Measurements from ENCODE around the gene PARD3. TPM values are rescaled to one million over a fixed set of nuclear protein-coding genes. Genes with fewer than 3 reads are reported as not detected.

PARD3 gene
- total and polyA plus RNA-seq, 10 of the 15 experiments (the other 5 are each of a cell fraction or from before 2014, with no cell fraction given): 2.6 to 43.1 (median 13.9) TPM

DNA sequence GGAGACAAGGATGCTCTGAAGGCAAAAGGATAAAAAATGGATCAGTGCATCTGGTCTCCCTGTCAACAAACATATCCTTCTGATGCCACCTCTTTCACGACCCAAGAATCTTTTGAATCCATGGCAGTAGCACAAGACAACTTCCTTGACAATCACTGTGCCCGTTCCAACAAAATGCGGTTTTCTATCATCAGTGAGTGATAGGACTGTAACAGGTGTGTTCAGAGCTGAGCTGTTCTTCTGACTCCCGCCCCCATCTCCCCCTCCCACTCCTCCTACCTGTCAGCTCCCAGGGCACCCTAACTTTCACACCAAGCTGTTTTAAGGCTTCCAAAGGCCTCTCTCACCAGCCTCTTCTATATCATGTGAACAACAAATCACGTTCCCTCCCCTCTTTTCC lies 74.8 kb downstream of the PARD3 start:
- Histone ChIP-seq H3K79me2 (ENCODE audit: control insufficient read depth, insufficient read depth, low read length) (no peaks in the 10 kb centered on the region), H3K27ac (ENCODE audit: control insufficient read depth, insufficient read depth) (no peak overlapping the region), H3K4me2 (ENCODE audit: control insufficient read depth, insufficient read depth) (no peak overlapping the region), H3K9ac (ENCODE audit: control insufficient read depth, insufficient read depth, low read length) (no peak overlapping the region), H3K4me3 (no peak overlapping the region), H3K4me1 (ENCODE audit: control insufficient read depth, insufficient read depth, low read length) (no peaks in the 10 kb centered on the region), H2AFZ (ENCODE audit: control insufficient read depth, low read depth, low read length) (no peak overlapping the region), H3K36me3 (ENCODE audit: control insufficient read depth in 2 of 2, insufficient read depth in 2 of 2, low read length in 1 of 2) (no peaks in the 10 kb centered on the region), H4K20me1 (ENCODE audit: control insufficient read depth, insufficient read depth) (no peaks in the 10 kb centered on the region), H3K27me3 (replicated peaks in 1 of 2; ENCODE audit: control insufficient read depth in 2 of 2, insufficient read depth in 2 of 2, low read length in 1 of 2) (peaks cover 0 to 11% of the 10 kb centered on the region in 2 experiments; a peak in 2 of 4 replicates), H3K9me3 (replicated peaks; ENCODE audit: control insufficient read depth, insufficient read depth, low read length) (no peaks in the 10 kb centered on the region)
- no peak for DNase-seq (ENCODE audit: low read depth, low spot score)
- ChIA-PET CTCF (interaction anchor here (0.7 to 7.7 kb wide), 4 partner anchors 8 to 69 kb away, joined by 3 to 54 read pairs (median 19); no protein-coding TSS in a partner anchor), SMC1A (ENCODE audit: uncharacterized antibody, unreplicated experiment) (interaction anchor here (0.7 to 7.3 kb wide), 8 partner anchors 8 to 67 kb away, joined by 3 to 56 read pairs (median 11); no protein-coding TSS in a partner anchor), RAD21 (ENCODE audit: unreplicated experiment) (interaction anchor here (0.6 to 3.5 kb wide), 11 partner anchors 12 to 219 kb away, joined by 3 to 18 read pairs (median 3); no protein-coding TSS in a partner anchor), POLR2A (interaction anchor here (0.7 to 2.0 kb wide), 9 partner anchors 10 to 72 kb away, joined by 3 to 8 read pairs (median 3); no protein-coding TSS in a partner anchor)
- in situ Hi-C loops (cut with MboI) (no loop called here), intact Hi-C loops (cut with micrococcal nuclease; ENCODE audit: unreplicated experiment) (no loop called here)
- ATAC-seq: no peak
- no peak for FAIRE-seq
- 25% methylated on average over 5 of the region's 5 CpGs for WGBS (ENCODE audit: insufficient coverage, insufficient replicate concordance, low lambda C conversion rate, missing lambda C conversion rate)
- BruUV-seq (replicated peaks): no TSS peak
- TF ChIP-seq RELA (IDR thresholded peaks at IDR 0.05; ENCODE audit: borderline replicate concordance, partially characterized antibody) (no peak), ZNF622 (IDR thresholded peaks at IDR 0.05) (no peak), MYC (IDR thresholded peaks at IDR 0.05; ENCODE audit: insufficient read depth, insufficient read length, insufficient replicate concordance, low read length, severe bottlenecking) (no peak), FOS (IDR thresholded peaks at IDR 0.05; ENCODE audit: borderline replicate concordance, extremely low read depth, insufficient read length) (no peak), JUNB (IDR thresholded peaks at IDR 0.05) (no peak), SREBF2 (IDR thresholded peaks at IDR 0.05; ENCODE audit: low read length) (no peak), ESRRA (IDR thresholded peaks at IDR 0.05; ENCODE audit: low read length) (no peak), ATF7 (IDR thresholded peaks at IDR 0.05; ENCODE audit: low read depth) (no peak), PAX5 (IDR thresholded peaks at IDR 0.05; ENCODE audit: borderline replicate concordance, low read depth, low read length) (no peak), EP300 (IDR thresholded peaks at IDR 0.05; ENCODE audit: borderline replicate concordance in 1 of 2, control insufficient read depth in 1 of 2, low read depth in 2 of 2, low read length in 2 of 2) (no peak), SIN3A (IDR thresholded peaks at IDR 0.05; ENCODE audit: low read depth, low read length) (no peak), CREM (IDR thresholded peaks at IDR 0.05; ENCODE audit: low read depth) (no peak)
- TF ChIP-seq, protein P1, sequence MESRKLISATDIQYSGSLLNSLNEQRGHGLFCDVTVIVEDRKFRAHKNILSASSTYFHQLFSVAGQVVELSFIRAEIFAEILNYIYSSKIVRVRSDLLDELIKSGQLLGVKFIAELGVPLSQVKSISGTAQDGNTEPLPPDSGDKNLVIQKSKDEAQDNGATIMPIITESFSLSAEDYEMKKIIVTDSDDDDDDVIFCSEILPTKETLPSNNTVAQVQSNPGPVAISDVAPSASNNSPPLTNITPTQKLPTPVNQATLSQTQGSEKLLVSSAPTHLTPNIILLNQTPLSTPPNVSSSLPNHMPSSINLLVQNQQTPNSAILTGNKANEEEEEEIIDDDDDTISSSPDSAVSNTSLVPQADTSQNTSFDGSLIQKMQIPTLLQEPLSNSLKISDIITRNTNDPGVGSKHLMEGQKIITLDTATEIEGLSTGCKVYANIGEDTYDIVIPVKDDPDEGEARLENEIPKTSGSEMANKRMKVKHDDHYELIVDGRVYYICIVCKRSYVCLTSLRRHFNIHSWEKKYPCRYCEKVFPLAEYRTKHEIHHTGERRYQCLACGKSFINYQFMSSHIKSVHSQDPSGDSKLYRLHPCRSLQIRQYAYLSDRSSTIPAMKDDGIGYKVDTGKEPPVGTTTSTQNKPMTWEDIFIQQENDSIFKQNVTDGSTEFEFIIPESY (IDR thresholded peaks at IDR 0.05): no peak
- TF ChIP-seq, protein P2, sequence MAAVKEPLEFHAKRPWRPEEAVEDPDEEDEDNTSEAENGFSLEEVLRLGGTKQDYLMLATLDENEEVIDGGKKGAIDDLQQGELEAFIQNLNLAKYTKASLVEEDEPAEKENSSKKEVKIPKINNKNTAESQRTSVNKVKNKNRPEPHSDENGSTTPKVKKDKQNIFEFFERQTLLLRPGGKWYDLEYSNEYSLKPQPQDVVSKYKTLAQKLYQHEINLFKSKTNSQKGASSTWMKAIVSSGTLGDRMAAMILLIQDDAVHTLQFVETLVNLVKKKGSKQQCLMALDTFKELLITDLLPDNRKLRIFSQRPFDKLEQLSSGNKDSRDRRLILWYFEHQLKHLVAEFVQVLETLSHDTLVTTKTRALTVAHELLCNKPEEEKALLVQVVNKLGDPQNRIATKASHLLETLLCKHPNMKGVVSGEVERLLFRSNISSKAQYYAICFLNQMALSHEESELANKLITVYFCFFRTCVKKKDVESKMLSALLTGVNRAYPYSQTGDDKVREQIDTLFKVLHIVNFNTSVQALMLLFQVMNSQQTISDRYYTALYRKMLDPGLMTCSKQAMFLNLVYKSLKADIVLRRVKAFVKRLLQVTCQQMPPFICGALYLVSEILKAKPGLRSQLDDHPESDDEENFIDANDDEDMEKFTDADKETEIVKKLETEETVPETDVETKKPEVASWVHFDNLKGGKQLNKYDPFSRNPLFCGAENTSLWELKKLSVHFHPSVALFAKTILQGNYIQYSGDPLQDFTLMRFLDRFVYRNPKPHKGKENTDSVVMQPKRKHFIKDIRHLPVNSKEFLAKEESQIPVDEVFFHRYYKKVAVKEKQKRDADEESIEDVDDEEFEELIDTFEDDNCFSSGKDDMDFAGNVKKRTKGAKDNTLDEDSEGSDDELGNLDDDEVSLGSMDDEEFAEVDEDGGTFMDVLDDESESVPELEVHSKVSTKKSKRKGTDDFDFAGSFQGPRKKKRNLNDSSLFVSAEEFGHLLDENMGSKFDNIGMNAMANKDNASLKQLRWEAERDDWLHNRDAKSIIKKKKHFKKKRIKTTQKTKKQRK (IDR thresholded peaks at IDR 0.05; ENCODE audit: low read depth, low read length): no peak
- TF ChIP-seq, protein P3, sequence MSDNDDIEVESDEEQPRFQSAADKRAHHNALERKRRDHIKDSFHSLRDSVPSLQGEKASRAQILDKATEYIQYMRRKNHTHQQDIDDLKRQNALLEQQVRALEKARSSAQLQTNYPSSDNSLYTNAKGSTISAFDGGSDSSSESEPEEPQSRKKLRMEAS (IDR thresholded peaks at IDR 0.05; ENCODE audit: low read depth, low read length): no peak
- TF ChIP-seq, protein P4, sequence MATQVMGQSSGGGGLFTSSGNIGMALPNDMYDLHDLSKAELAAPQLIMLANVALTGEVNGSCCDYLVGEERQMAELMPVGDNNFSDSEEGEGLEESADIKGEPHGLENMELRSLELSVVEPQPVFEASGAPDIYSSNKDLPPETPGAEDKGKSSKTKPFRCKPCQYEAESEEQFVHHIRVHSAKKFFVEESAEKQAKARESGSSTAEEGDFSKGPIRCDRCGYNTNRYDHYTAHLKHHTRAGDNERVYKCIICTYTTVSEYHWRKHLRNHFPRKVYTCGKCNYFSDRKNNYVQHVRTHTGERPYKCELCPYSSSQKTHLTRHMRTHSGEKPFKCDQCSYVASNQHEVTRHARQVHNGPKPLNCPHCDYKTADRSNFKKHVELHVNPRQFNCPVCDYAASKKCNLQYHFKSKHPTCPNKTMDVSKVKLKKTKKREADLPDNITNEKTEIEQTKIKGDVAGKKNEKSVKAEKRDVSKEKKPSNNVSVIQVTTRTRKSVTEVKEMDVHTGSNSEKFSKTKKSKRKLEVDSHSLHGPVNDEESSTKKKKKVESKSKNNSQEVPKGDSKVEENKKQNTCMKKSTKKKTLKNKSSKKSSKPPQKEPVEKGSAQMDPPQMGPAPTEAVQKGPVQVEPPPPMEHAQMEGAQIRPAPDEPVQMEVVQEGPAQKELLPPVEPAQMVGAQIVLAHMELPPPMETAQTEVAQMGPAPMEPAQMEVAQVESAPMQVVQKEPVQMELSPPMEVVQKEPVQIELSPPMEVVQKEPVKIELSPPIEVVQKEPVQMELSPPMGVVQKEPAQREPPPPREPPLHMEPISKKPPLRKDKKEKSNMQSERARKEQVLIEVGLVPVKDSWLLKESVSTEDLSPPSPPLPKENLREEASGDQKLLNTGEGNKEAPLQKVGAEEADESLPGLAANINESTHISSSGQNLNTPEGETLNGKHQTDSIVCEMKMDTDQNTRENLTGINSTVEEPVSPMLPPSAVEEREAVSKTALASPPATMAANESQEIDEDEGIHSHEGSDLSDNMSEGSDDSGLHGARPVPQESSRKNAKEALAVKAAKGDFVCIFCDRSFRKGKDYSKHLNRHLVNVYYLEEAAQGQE (IDR thresholded peaks at IDR 0.05; ENCODE audit: low read depth, low read length): no peak

Measured in GM12878 (cell line).